Ascending aorta (tissue), 2 donors: ENCODE data around the gene WDR38. TPM values are rescaled to one million over a fixed set of nuclear protein-coding genes. Genes with fewer than 3 reads are reported as not detected.

Source experiments
- DNase-seq, 2 donors: peaks; one replicate each; pipeline ENCODE4 v3.0.0-alpha.2; 2019; ENCODE audit warnings: low spot score in 2 of 2
- H3K27ac ChIP-seq, 2 donors: fragments of 200-600 bp; sonication (generic); one replicate each; pipeline ENCODE4 v1.5.1; 2016 to 2017; ENCODE audit warnings: mild to moderate bottlenecking in 1 of 2
- H3K27me3 ChIP-seq: fragments of 200-600 bp; sonication (generic); one replicate; pipeline ENCODE4 v1.5.1; 2017
- H3K36me3 ChIP-seq, 2 donors: fragments of 200-600 bp; sonication (generic); one replicate each; pipeline ENCODE4 v1.5.1; 2016
- H3K4me1 ChIP-seq, 2 donors: fragments of 200-600 bp; sonication (generic); one replicate each; pipeline ENCODE4 v1.5.1; 2016 to 2017; ENCODE audit warnings: mild to moderate bottlenecking in 1 of 2
- H3K4me3 ChIP-seq, 2 donors: fragments of 200-600 bp; sonication (generic); one replicate each; pipeline ENCODE4 v1.5.1; 2016 to 2017; ENCODE audit warnings: mild to moderate bottlenecking in 1 of 2
- H3K9me3 ChIP-seq, 2 donors: fragments of 200-600 bp; sonication (generic); one replicate each; pipeline ENCODE4 v1.5.1; 2016
- intact Hi-C: fragments of 100-400 bp; cut with DNase I; formaldehyde crosslinking; loops from one replicate; pipeline ENCODE4 v1.15.1; 2023
- total RNA-seq: library from RNA; depleted of rRNA; stranded (reverse); fragments of >200 nt; gene quantifications from one replicate; pipeline ENCODE4 v1.1.0, GENCODE V29; 2016
- TF ChIP-seq, protein P1 (sequence below), 3 experiments: fragments of 200-600 bp in 2 of 3; fragments of 450-650 bp in 1 of 3; sonication (generic) in 2 of 3; IDR thresholded peaks; one replicate each; pipeline ENCODE4 v1.5.1; 2016 to 2019; ENCODE audit warnings: antibody characterized with exemption in 3 of 3, mild to moderate bottlenecking in 1 of 3, moderate library complexity in 1 of 3

WDR38 gene
- total RNA-seq, 1 donor from 2014 or later, result not detected

GRCh38 chr9:124854822-124855221 is 1.6 kb downstream of the WDR38 start:
- no peak overlapping the region for H3K27ac ChIP-seq
- H3K27me3 ChIP-seq, result no peaks in the 10 kb centered on the region
- TF ChIP-seq, protein P1, sequence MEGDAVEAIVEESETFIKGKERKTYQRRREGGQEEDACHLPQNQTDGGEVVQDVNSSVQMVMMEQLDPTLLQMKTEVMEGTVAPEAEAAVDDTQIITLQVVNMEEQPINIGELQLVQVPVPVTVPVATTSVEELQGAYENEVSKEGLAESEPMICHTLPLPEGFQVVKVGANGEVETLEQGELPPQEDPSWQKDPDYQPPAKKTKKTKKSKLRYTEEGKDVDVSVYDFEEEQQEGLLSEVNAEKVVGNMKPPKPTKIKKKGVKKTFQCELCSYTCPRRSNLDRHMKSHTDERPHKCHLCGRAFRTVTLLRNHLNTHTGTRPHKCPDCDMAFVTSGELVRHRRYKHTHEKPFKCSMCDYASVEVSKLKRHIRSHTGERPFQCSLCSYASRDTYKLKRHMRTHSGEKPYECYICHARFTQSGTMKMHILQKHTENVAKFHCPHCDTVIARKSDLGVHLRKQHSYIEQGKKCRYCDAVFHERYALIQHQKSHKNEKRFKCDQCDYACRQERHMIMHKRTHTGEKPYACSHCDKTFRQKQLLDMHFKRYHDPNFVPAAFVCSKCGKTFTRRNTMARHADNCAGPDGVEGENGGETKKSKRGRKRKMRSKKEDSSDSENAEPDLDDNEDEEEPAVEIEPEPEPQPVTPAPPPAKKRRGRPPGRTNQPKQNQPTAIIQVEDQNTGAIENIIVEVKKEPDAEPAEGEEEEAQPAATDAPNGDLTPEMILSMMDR (IDR thresholded peaks at IDR 0.05), result no peak
- no peaks in the 10 kb centered on the region for H3K9me3 ChIP-seq
- intact Hi-C loops, result loop anchor here (10.0 kb wide), 1 partner anchor 200 kb away; no protein-coding TSS in a partner anchor
- no peak for DNase-seq
- H3K4me3 ChIP-seq, result no peak overlapping the region
- H3K36me3 ChIP-seq, result peaks cover 26 to 32% of the 10 kb centered on the region in 2 donors
- peaks cover 7 to 11% of the 10 kb centered on the region in 2 donors for H3K4me1 ChIP-seq

DNA sequence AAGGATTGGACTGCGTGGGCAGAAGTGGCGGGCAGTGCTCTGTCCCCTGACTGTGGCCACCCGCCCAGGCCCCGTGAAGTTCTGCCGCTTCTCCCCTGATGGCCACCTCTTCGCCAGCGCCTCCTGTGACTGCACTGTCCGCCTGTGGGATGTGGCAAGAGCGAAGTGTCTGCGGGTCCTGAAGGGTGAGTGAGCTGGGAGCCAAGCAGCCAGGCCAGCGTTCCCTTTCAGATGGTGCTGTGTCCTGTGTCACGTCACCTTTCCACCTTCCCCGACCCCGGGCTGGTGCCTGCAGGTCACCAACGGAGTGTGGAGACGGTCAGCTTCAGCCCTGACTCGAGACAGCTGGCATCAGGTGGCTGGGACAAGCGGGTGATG is 2.3 kb downstream of the WDR38 start:
- intact Hi-C loops, result loop anchor here (10.0 kb wide), 1 partner anchor 201 kb away; no protein-coding TSS in a partner anchor
- Histone ChIP-seq H3K27me3 (no peaks in the 10 kb centered on the region), H3K9me3 (no peaks in the 10 kb centered on the region), H3K36me3 (peaks cover 32 to 40% of the 10 kb centered on the region in 2 donors), H3K27ac (no peak overlapping the region), H3K4me3 (no peak overlapping the region), H3K4me1 (peaks cover 10 to 14% of the 10 kb centered on the region in 2 donors)
- DNase-seq, result no peak
- TF ChIP-seq, protein P1 (IDR thresholded peaks at IDR 0.05), result no peak

DNA sequence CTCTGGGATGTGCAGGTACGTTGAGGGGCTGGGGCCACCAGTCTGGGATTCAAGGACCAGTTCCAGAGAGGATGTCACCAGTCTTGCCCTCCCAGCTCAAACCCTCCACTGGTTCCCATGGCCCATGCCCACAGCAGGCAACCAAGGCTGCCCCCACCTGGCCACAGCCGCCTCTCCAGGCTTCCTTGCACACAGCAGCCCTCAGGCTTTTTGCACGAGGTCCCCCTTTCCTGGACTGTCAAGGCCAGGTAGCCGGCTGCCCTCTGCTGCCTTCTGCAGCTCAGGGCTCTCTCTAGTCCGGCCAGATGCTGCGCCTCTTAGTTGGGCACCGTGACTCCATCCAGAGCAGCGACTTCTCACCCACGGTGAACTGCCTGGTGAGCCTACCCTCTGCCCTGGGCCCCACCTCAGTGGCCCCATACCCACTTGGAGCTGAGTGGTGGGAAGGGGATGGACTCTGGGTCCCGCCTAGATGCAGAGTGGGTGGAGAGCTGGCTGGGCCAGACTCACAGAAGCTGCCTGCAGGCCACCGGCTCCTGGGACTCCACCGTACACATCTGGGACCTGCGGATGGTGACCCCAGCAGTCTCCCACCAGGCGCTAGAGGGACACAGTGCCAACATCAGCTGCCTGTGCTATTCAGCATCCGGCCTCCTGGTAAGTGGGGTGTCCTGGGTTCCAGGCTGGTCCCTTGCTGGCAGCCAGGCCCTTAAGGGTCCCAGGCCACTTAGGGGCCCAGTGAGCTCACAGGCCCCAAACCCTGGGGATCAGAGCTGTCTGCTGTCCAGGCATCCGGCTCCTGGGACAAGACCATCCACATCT is 2.9 kb downstream of the WDR38 start:
- Histone ChIP-seq H3K4me3 (no peak overlapping the region), H3K36me3 (peaks cover 32 to 41% of the 10 kb centered on the region in 2 donors), H3K4me1 (peaks cover 15 to 20% of the 10 kb centered on the region in 2 donors), H3K9me3 (no peaks in the 10 kb centered on the region), H3K27ac (no peak overlapping the region), H3K27me3 (no peaks in the 10 kb centered on the region)
- intact Hi-C loops, result loop anchor here (10.0 kb wide), 1 partner anchor 201 kb away; no protein-coding TSS in a partner anchor
- TF ChIP-seq, protein P1 (IDR thresholded peaks at IDR 0.05), result no peak
- no peak for DNase-seq

DNA sequence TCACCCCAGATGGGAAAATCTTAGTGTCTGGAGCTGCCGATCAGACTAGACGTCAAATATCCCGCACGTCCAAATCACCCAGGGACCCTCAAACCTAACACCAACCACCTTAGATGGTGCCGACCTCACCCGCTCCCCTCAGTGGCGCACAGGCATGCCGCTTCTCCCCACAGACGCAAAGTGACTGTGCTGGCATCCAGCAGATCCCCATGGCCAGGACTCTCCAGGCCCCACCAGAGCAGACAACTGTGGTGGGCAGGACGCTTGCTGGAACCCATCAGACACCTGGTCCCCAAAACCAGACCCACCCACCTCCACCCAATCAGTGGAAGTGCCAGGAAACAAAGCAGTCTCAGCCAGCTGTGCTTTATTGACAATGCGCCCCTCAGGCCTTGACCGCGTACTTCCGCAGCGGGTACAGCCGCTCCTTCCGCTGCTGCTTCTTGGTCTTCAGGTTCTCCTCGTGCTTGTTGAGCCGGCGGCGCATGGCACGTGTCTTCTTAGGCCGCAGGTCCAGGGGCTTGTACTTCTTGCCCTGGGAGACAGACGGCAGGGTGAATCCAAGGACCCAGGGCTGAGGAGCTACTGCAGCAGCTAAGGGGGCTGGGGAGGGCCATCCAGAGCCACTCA is 4.4 kb downstream of the WDR38 start:
- no peaks in the 10 kb centered on the region for H3K9me3 ChIP-seq
- H3K4me1 ChIP-seq, result peaks cover 9 to 14% of the 10 kb centered on the region in 2 donors
- H3K27me3 ChIP-seq, result no peaks in the 10 kb centered on the region
- no peak for DNase-seq
- intact Hi-C loops, result loop anchor here (10.0 kb wide), 1 partner anchor 203 kb away; no protein-coding TSS in a partner anchor
- no peak overlapping the region for H3K27ac ChIP-seq
- H3K36me3 ChIP-seq, result peaks cover 32 to 41% of the 10 kb centered on the region in 2 donors
- TF ChIP-seq, protein P1 (IDR thresholded peaks at IDR 0.05), result no peak
- no peak overlapping the region for H3K4me3 ChIP-seq

GRCh38 chr9:124858330-124859046 is 5.2 kb downstream of the WDR38 start:
- TF ChIP-seq, protein P1 (IDR thresholded peaks at IDR 0.05), result no peak
- peaks cover 32 to 41% of the 10 kb centered on the region in 2 donors for H3K36me3 ChIP-seq
- no peaks in the 10 kb centered on the region for H3K27me3 ChIP-seq
- no peak overlapping the region for H3K27ac ChIP-seq
- intact Hi-C loops, result loop anchor here (10.0 kb wide), 1 partner anchor 204 kb away; no protein-coding TSS in a partner anchor
- peaks cover 8 to 13% of the 10 kb centered on the region in 2 donors for H3K4me1 ChIP-seq
- DNase-seq, result no peak
- H3K4me3 ChIP-seq, result no peak overlapping the region
- H3K9me3 ChIP-seq, result no peaks in the 10 kb centered on the region
